ENCODE measurements around the gene TGM3.

DNA sequence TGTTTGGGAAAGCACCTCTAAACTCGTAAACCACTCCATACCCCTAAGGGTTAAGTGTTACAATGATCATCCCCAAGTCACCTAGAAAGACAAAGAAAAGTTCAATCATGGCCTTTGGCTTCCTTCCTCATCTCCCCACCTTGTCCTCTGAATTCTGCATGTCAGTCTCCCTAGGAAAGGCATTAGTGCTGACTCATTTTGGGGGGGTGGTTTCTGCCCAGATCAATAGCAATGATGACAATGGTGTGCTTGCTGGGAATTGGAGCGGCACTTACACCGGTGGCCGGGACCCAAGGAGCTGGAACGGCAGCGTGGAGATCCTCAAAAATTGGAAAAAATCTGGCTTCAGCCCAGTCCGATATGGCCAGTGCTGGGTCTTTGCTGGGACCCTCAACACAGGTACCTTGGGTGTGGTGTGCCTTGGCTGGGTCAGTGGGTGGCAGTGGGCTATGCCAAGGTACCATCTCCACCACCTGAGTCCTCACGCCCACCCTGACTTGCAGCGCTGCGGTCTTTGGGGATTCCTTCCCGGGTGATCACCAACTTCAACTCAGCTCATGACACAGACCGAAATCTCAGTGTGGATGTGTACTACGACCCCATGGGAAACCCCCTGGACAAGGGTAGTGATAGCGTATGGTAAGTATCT is 21.2 kb downstream of the TGM3 start:
- TF ChIP-seq CTCF (IDR thresholded peaks at IDR 0.05) (no peak), POLR2A (IDR thresholded peaks at IDR 0.05) (no peak)
